GM10248 (cell line): ENCODE results near the gene CYP19A1.

Source experiments
- CTCF ChIA-PET: fragments of 300-600 bp; sonication (Branson Sonifier 250); formaldehyde crosslinking; extraction: SDS; loops from one replicate; lab custom pipeline; 2021; ENCODE audit warnings: antibody characterized with exemption; lab: Yijun Ruan, JAX
- POLR2A ChIA-PET: fragments of 350-650 bp; sonication (Branson Sonifier 250); formaldehyde crosslinking; extraction: SDS; loops from one replicate; lab custom pipeline; 2020; ENCODE audit warnings: antibody characterized with exemption; lab: Yijun Ruan, JAX
- DNase-seq: peaks from one replicate; pipeline ENCODE4 v3.0.0; 2012; ENCODE audit errors: extremely low spot score
- CTCF ChIP-seq: IDR thresholded peaks from 2 replicates; pipeline ENCODE4 v1.5.1; 2012; ENCODE audit warnings: mild to moderate bottlenecking, low read depth; ENCODE audit errors: extremely low read depth, missing control alignments, control extremely low read depth

The CYP19A1 gene

GRCh38 chr15:51280838-51281237 is 57.6 kb downstream of the CYP19A1 start:
- CTCF ChIA-PET: interaction anchor here (0.7 to 10.7 kb wide), 30 partner anchors 8 to 496 kb away, joined by 3 to 176 read pairs (median 6); no protein-coding TSS in a partner anchor
- TF ChIP-seq CTCF: no peak
- no peak for DNase-seq
- POLR2A ChIA-PET: interaction anchor here (0.6 kb wide), 1 partner anchor 476 kb away, joined by 4 read pairs; no protein-coding TSS in a partner anchor

DNA sequence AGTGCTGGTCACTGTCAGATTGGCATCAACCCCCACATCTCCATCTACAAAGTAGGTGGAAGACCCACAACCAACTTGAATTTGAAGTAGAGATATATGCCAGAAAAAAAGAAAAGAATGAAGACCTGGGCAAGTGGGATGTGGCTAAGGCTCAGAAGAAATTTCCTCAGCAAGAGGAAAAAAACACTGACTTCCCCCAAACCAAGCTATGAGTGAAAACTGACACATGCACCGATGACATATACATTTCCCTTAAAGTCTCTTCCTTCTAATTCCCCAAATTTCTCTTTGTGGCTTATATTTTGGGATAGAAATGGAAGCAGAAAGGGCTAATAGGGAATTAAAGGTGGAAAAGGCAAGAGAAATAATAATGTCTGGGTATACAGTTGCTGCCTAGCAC is 59.0 kb downstream of the CYP19A1 start:
- no peak for DNase-seq
- ChIA-PET CTCF (interaction anchor here (3.0 to 10.7 kb wide), 2 partner anchors 10 to 99 kb away, joined by 10 to 176 read pairs; no protein-coding TSS in a partner anchor), POLR2A (no interaction called here)
- no peak for TF ChIP-seq CTCF

GRCh38 chr15:51277101-51277500 is 61.3 kb downstream of the CYP19A1 start:
- POLR2A ChIA-PET: no interaction called here
- TF ChIP-seq CTCF: no peak
- CTCF ChIA-PET: interaction anchor here (1.1 to 1.7 kb wide), 4 partner anchors 9 to 125 kb away, joined by 3 to 6 read pairs (median 4); no protein-coding TSS in a partner anchor
- no peak for DNase-seq

DNA sequence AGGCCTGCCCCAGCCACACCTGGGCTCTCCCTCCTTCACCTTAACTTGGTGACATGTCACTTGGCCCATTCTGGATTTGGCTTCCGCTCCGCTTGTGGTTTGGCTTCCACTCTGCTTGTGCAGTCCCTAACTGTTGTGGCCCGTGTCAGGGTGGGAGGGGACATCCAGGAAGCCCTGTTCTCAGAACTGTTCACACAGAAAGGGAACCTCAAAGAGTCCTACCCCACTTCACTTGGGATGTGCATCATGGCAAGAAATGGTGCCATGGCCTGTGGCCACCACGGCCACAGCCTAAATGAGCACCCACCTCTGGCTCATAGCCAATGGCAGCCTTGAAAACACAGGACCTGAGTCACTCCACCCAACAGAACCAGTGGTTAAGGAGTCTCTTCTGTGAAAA is 63.4 kb downstream of the CYP19A1 start:
- no peak for TF ChIP-seq CTCF
- DNase-seq: no peak
- ChIA-PET POLR2A (no interaction called here), CTCF (no interaction called here)

- no peak for TF ChIP-seq CTCF
- CTCF ChIA-PET: interaction anchor here (0.8 to 1.8 kb wide), 3 partner anchors 10 to 131 kb away, joined by 3 to 10 read pairs (median 5); no protein-coding TSS in a partner anchor
- DNase-seq: no peak
- POLR2A ChIA-PET: no interaction called here
These were observed 67.7 kb downstream of the CYP19A1 start for GRCh38 chr15:51270706-51271105.

DNA sequence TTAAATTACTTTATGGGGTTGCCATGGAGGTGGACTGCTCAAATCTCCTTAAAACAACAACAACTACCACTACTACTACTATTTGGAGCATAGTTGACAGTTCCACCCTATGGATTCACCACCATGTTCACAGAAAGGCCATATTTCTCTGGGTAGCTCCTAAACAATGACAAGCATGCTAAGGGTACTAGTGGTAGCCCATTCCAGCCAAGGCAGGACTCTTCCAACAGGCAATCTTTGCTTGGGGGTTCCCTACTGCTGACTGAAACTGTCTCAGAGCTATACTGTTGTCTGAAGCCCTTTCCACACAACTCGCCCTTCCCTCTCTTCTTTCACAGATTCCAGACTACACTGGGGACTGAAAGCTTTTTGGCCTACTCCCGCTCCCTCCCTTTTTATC is 68.9 kb downstream of the CYP19A1 start:
- ChIA-PET POLR2A (no interaction called here), CTCF (interaction anchor here (0.8 to 1.8 kb wide), 5 partner anchors 12 to 132 kb away, joined by 3 to 10 read pairs (median 4); no protein-coding TSS in a partner anchor)
- no peak for DNase-seq
- no peak for TF ChIP-seq CTCF
